GM15510 (cell line): ENCODE measurements around the gene MTSS2.

ENCODE experiments used
- POLR2A ChIP-seq: IDR thresholded peaks from 3 replicates; pipeline ENCODE4 v1.6.1; 2011; ENCODE audit warnings: borderline replicate concordance; ENCODE audit not compliant: insufficient read length; ENCODE audit errors: extremely low read depth

MTSS2 gene

GRCh38 chr16:70676675-70677498 is 9.0 kb downstream of the MTSS2 start:
- no peak for TF ChIP-seq POLR2A

DNA sequence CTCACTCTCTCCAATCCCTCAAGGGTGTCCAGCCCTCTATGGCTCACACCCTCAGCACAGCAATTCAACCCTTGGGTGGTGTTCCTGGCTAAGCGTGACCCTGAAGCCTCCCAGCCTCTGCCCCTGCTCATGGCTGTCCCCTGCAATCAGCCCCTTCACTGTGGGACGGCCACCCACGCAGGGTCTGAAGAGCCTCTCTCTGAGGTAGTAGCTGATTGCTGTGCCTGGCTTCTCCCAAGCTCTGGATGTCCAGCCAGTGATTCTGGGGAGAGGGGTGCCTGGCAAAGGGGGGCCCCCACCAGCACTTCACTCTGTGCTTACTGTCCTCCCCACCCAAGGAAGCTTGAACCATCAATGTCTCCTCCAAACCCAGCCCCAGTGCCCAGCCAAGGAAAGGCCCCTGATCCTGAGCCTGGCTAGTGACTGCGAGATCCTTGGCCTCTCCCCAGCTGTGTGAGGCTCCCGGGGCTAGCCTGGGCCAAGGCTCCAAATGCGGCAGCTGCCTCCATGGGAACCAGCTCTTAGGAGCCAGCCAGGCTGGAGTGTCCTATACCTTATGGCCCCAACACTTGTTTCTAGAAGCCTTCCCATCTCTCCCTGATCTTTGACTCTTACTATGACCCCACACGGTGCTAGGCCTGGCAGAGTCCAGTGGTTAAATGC is 9.9 kb downstream of the MTSS2 start:
- TF ChIP-seq POLR2A = no peak

DNA sequence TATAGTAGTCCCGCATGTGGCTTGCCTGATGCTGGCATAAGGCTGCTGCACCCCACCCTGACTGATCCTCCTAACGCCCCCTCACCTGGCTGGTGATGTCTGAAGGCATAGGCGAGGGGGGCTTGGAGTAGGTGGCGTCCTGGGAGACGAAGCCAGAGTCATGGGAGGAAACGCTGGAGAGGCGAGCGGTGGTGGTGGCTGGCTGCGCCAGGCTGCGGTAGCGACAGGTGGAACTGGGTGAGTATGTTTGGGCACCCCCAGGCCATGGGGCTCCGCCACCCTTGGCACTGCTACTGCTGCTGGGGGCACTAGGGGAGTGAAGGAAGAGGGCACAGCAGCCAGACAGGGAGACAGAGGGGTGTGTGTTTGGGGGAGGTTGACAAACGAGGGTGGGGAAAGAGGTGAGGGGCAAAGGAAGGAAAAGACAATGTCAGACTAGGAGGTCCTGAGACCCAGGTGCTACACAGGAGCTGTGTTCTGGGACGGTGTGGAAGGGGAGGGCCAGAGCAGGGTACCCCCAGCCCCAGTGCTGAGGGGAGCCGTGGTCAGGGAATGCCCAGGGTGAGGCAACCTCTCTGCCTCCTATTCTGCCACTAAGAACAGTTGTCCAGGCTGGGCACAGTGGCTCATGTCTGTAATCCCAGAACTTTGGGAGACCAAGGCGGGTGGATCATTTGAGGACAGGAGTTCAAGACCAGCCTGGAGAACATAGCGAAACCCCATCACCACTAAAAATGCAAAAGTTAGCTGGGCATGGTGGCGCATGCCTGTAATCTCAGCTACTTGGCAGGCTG is 11.4 kb downstream of the MTSS2 start:
- TF ChIP-seq POLR2A = no peak

- TF ChIP-seq POLR2A = no peak
Measured at GRCh38 chr16:70670175-70670574, 15.7 kb downstream of the MTSS2 start.

DNA sequence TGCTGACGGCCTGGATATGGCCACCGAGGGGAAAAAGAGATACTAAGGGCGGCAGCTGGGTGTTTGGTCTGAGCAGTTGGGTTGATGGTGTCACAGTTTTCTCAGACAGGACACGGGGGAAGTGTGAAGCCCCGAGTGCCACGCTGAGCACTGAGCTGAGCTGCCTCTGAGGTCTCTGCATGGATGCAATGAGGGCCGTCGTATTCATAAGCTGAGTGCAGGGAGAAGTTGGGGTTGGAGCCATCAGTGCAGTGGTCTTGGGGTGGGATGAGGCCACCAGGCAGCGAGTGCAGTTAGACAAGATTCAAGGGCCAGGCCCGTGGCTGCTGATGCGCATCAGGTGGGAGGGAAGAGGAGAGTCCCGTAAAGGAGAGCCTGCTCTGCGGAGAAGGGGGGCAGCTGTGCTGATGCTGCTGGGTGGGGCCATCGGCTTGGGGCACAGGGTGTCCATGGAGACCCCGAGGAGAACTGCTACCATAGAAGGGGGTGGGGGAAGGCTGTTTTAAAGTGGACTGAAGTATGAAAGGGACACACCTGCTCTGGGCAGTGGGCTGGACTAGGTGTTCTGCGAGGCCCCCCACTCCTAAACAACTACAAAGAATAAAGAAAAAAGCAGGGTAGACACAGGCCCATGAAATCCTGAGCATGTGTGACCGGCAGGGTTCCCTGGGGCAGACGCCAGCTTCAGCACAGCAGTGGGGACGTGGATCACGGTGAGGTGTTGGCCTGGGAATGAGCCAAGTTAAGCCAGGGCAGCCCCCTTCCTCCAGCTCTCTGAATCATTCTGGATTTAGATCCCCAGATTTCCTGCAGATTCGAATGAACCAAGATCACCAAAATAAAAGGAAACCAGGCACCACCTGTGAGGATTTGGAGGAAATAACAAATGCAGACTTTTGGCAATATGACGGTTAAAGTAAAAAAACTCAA is 19.8 kb downstream of the MTSS2 start:
- no peak for TF ChIP-seq POLR2A

GRCh38 chr16:70665113-70665694 is 20.6 kb downstream of the MTSS2 start:
- no peak for TF ChIP-seq POLR2A

GRCh38 chr16:70664325-70665112 is 21.3 kb downstream of the MTSS2 start:
- TF ChIP-seq POLR2A = no peak

- TF ChIP-seq POLR2A = no peak
Measured at GRCh38 chr16:70663524-70664324, 22.1 kb downstream of the MTSS2 start.

DNA sequence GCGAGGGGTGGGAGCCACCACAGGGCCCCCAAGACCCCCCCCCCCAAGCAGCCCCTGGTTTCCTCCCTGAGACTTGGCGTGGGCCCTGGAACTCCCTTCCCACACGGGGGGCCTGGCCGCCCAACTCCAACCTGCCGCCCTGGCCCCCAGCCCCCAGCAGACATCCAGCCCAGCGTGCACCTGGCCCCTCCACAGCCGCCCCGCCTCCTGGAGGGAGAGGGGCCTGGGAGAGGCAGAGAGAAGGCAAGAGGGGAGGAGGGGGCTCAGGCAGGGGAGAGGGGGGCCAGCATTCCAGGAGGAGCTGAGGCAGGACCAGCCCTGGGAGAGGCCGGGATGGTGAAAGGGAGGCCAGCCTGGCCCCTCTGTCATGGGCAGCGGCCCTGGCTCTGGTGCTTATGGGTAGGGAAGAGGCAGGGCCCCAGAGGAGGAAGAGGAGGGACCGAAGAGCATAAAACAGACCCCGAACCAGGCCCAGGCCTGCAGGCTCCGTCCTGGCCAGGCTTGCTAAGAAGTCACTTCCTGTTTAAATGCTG is 22.8 kb downstream of the MTSS2 start:
- no peak for TF ChIP-seq POLR2A

DNA sequence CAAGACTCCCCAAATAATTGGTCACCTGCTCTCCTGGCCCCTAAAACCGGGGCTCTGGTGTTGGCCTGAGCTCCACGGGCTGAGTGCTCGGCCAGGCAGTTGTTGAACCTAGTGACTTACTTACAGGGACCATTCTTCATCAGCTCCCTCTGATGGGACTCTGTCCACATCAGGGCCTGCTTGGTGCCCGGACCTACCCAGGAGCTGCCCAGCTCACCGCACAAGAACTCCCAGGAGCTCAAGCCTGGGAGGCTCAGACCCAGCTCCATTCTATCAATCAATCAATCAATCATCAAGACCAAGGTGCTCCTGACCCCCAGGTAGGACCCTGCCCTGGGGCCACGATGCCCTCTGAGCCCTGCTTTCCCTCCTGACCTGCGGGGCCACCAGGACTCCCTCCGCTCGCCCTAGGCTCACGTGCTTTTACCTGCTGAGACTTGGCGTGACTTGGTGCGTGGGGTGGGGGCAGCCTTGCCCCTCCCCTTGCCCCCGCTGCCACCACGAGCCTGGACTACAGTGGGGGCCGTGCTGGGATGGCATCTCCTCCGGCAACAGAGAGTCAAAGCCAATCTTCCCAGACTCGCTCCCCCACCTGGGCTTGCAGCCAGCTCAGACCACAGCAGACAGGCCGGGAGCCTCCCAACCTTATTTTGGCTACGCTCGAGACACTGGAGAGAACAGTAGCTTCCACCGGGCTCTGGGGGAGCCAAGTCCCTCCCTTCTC is 23.8 kb downstream of the MTSS2 start:
- no peak for TF ChIP-seq POLR2A

DNA sequence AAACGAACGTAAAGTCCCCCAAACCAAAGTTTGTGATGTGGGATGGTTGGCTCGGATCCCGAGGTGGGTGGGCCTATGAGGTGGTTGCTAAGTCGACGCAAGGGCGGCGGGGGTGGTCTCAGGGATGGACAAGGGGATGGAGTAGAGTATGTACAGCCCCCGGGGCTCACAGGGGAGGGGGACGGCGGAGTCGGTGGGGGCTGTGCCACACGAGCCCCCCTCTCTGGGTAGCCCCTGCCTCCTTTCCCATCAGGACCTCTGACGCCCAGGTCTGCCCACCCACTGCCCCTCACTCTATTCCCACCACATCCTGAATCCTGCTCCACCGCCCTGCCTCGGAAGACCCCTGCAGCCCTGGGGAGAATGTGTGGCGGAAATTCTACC is 24.3 kb downstream of the MTSS2 start:
- no peak for TF ChIP-seq POLR2A
